IPS-20b (cell line): ENCODE measurements around the gene PAFAH2.
"Not testable (repeated sequence)": the region's sequence is repeated elsewhere in the genome, so short reads cannot be mapped to it uniquely, and the experiment has no call there.

Source experiments
- H3K27ac ChIP-seq: one replicate; pipeline ENCODE4 v1.5.1; 2013; ENCODE audit warnings: low read length
- H3K27me3 ChIP-seq: 2 replicates; pipeline ENCODE4 v1.6.1; 2013; ENCODE audit warnings: mild to moderate bottlenecking, low read length, inconsistent platforms; ENCODE audit not compliant: insufficient read depth
- H3K36me3 ChIP-seq: 2 replicates; pipeline ENCODE4 v1.6.1; 2013; ENCODE audit warnings: low read depth, mild to moderate bottlenecking, inconsistent platforms, low read length, moderate library complexity; ENCODE audit not compliant: insufficient read depth
- H3K4me1 ChIP-seq: 2 replicates; pipeline ENCODE4 v1.6.1; 2013; ENCODE audit warnings: mild to moderate bottlenecking, control low read depth, inconsistent platforms, low read length, moderate library complexity; ENCODE audit not compliant: insufficient read depth
- H3K4me3 ChIP-seq: 2 replicates; pipeline ENCODE4 v1.5.1; 2013; ENCODE audit warnings: mild to moderate bottlenecking, low read length, inconsistent platforms
- H3K9ac ChIP-seq: 2 replicates; pipeline ENCODE4 v1.6.1; 2013; ENCODE audit warnings: low read depth, mild to moderate bottlenecking, inconsistent platforms, low read length, moderate library complexity
- H3K9me3 ChIP-seq: 2 replicates; pipeline ENCODE4 v1.6.1; 2013; ENCODE audit warnings: mild to moderate bottlenecking, low read depth, low read length, inconsistent platforms; ENCODE audit not compliant: insufficient read depth

The PAFAH2 gene

GRCh38 chr1:25967308-25967707 is 30.6 kb downstream of the PAFAH2 start:
- H3K4me1 ChIP-seq, result peaks cover 6% of the 10 kb centered on the region; the same call in 1 of the 2 replicates
- no peak overlapping the region for H3K4me3 ChIP-seq
- H3K9me3 ChIP-seq, result no peaks in the 10 kb centered on the region
- 0 out of 2 replicates have a peak, but pooled peaks cover 5% of the 10 kb centered on the region for H3K27me3 ChIP-seq
- H3K36me3 ChIP-seq, result peaks cover 18% of the 10 kb centered on the region
- H3K9ac ChIP-seq, result no peak overlapping the region
- H3K27ac ChIP-seq, result no peak overlapping the region

- no peak overlapping the region for H3K9ac ChIP-seq
- H3K9me3 ChIP-seq, result 0 out of 2 replicates have a peak, but pooled peaks cover 7% of the 10 kb centered on the region
- no peak overlapping the region for H3K27ac ChIP-seq
- no peaks in the 10 kb centered on the region for H3K27me3 ChIP-seq
- H3K4me1 ChIP-seq, result peaks cover under 1% of the 10 kb centered on the region
- peaks cover 33% of the 10 kb centered on the region for H3K36me3 ChIP-seq
- no peak overlapping the region for H3K4me3 ChIP-seq
Measured at GRCh38 chr1:25959611-25960010, 38.3 kb downstream of the PAFAH2 start.

GRCh38 chr1:25958465-25958864 is 39.4 kb downstream of the PAFAH2 start:
- H3K9ac ChIP-seq, result no peak overlapping the region
- H3K27ac ChIP-seq, result no peak overlapping the region
- H3K4me3 ChIP-seq, result no peak overlapping the region
- H3K9me3 ChIP-seq, result 0 out of 2 replicates have a peak, but pooled peaks cover 7% of the 10 kb centered on the region
- H3K36me3 ChIP-seq, result peaks cover 33% of the 10 kb centered on the region
- H3K27me3 ChIP-seq, result no peaks in the 10 kb centered on the region
- H3K4me1 ChIP-seq, result peaks cover 5% of the 10 kb centered on the region

- Histone ChIP-seq H3K4me1 (peaks cover 5% of the 10 kb centered on the region), H3K36me3 (peaks cover 20% of the 10 kb centered on the region), H3K27ac (no peak overlapping the region), H3K4me3 (no peak overlapping the region), H3K9ac (no peak overlapping the region), H3K9me3 (0 out of 2 replicates have a peak, but pooled peaks cover 7% of the 10 kb centered on the region), H3K27me3 (no peaks in the 10 kb centered on the region)
Measured at GRCh38 chr1:25955553-25955952, 42.3 kb downstream of the PAFAH2 start.

- Histone ChIP-seq H3K27me3 (no peaks in the 10 kb centered on the region), H3K9ac (no peak overlapping the region), H3K4me1 (peaks cover 5% of the 10 kb centered on the region), H3K36me3 (peaks cover 11% of the 10 kb centered on the region), H3K4me3 (no peak overlapping the region), H3K27ac (no peak overlapping the region), H3K9me3 (0 out of 2 replicates have a peak, but pooled peaks cover 7% of the 10 kb centered on the region)
Measured at GRCh38 chr1:25954282-25954938, 43.5 kb downstream of the PAFAH2 start.

GRCh38 chr1:25952841-25953401 is 44.9 kb downstream of the PAFAH2 start:
- Histone ChIP-seq H3K4me1 (peaks cover 5% of the 10 kb centered on the region), H3K9ac (no peak overlapping the region), H3K9me3 (no peaks in the 10 kb centered on the region), H3K27me3 (no peaks in the 10 kb centered on the region), H3K27ac (no peak overlapping the region), H3K36me3 (no peaks in the 10 kb centered on the region), H3K4me3 (no peak overlapping the region)

- H3K4me3 ChIP-seq, result no peak overlapping the region
- no peaks in the 10 kb centered on the region for H3K36me3 ChIP-seq
- H3K9ac ChIP-seq, result no peak overlapping the region
- H3K27me3 ChIP-seq, result no peaks in the 10 kb centered on the region
- no peaks in the 10 kb centered on the region for H3K9me3 ChIP-seq
- H3K27ac ChIP-seq, result no peak overlapping the region
- no peaks in the 10 kb centered on the region for H3K4me1 ChIP-seq
Measured at GRCh38 chr1:25948641-25949040, 49.2 kb downstream of the PAFAH2 start.

- H3K4me1 ChIP-seq, result no peaks in the 10 kb centered on the region
- no peak overlapping the region for H3K9ac ChIP-seq
- H3K27me3 ChIP-seq, result no peaks in the 10 kb centered on the region
- H3K9me3 ChIP-seq, result no peaks in the 10 kb centered on the region
- no peak overlapping the region for H3K4me3 ChIP-seq
- no peak overlapping the region for H3K27ac ChIP-seq
- no peaks in the 10 kb centered on the region for H3K36me3 ChIP-seq
Measured at GRCh38 chr1:25947027-25947426, 50.8 kb downstream of the PAFAH2 start.

GRCh38 chr1:25945761-25946160 is 52.1 kb downstream of the PAFAH2 start:
- H3K4me3 ChIP-seq, result no peak overlapping the region
- H3K4me1 ChIP-seq, result no peaks in the 10 kb centered on the region
- no peak overlapping the region for H3K27ac ChIP-seq
- H3K36me3 ChIP-seq, result no peaks in the 10 kb centered on the region
- no peaks in the 10 kb centered on the region for H3K27me3 ChIP-seq
- H3K9me3 ChIP-seq, result no peaks in the 10 kb centered on the region
- no peak overlapping the region for H3K9ac ChIP-seq

- no peak overlapping the region for H3K4me3 ChIP-seq
- no peaks in the 10 kb centered on the region for H3K27me3 ChIP-seq
- H3K36me3 ChIP-seq, result no peaks in the 10 kb centered on the region
- H3K27ac ChIP-seq, result no peak overlapping the region
- no peaks in the 10 kb centered on the region for H3K4me1 ChIP-seq
- H3K9ac ChIP-seq, result no peak overlapping the region
- H3K9me3 ChIP-seq, result no peaks in the 10 kb centered on the region
Measured at GRCh38 chr1:25944986-25945385, 52.9 kb downstream of the PAFAH2 start.

GRCh38 chr1:25943511-25943910 is 54.4 kb downstream of the PAFAH2 start:
- not testable (repeated sequence) for H3K27ac ChIP-seq, H3K9me3 ChIP-seq, H3K4me1 ChIP-seq, H3K4me3 ChIP-seq, H3K36me3 ChIP-seq, H3K27me3 ChIP-seq, H3K9ac ChIP-seq

GRCh38 chr1:25936947-25937346 is 60.9 kb downstream of the PAFAH2 start:
- no peak overlapping the region for H3K27ac ChIP-seq
- no peaks in the 10 kb centered on the region for H3K27me3 ChIP-seq
- 0 out of 2 replicates have a peak, but pooled peaks cover 4% of the 10 kb centered on the region for H3K4me1 ChIP-seq
- H3K9me3 ChIP-seq, result no peaks in the 10 kb centered on the region
- no peaks in the 10 kb centered on the region for H3K36me3 ChIP-seq
- no peak overlapping the region for H3K4me3 ChIP-seq
- no peak overlapping the region for H3K9ac ChIP-seq
